HG03342 (cell line): ENCODE data around the gene RARRES1.

Source experiments
- ATAC-seq: cut with Tn5 transposase; IDR thresholded peaks from one replicate; pipeline ENCODE4 v1.9.1; 2021; ENCODE audit warnings: mild to moderate bottlenecking, moderate library complexity; ENCODE audit not compliant: unreplicated experiment

The RARRES1 gene

GRCh38 chr3:158737410-158737809 lies 5.2 kb upstream of the RARRES1 start:
- ATAC-seq = no peak

DNA sequence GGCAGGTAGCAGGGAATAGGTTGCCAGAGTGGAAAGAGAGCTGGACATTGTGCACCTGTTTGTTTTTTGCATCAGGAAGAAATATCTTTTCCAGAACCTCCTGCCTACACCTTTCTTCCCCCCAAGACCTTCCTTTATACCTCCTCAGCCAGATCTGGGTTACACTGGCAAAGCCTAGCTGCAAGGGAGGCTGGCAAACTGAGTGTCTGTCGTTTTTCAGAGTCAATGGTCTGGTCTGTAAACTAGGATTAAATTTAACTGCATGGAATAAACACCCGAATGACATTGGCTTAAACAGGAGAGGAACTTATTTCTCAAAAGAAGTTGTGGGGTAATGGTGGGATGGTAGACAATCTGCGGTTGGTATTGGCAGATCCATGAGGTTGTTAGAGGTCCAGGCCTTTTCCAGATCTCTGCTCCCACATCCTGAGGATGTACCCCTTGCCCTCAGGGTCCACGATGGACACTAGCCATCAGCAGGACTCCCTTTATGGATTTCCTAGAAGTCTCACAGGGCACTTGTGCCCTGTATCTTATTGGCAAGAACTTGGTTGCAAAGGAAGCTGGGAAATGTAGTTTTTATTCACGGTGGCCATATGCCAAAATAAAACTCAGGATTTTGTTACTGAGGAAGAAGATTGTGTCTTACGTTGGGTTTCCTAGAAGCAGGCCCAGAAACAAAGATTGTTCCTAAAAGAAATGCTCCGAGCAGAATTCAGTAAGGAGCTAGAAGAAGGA lies 3.2 kb upstream of the RARRES1 start:
- no peak for ATAC-seq

DNA sequence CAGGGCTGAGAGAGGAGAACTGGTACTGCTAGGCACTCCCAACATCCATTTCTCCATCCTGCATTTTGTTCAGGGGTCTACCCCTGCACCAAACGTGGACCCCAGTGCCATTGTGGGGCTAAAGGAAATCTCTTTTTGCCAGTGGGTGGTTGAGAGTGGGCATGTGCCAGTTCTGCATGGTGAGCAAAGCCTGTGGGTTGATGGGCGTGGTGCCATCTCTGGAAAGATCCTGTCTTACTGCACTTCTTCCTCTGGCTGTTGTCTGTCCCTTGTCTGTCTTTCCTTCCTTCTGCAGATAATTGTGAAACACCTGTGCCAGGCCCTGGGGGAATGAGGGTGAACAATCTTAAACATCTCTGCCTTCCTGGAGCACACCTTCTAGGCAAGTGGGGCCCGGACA lies 1.4 kb upstream of the RARRES1 start:
- ATAC-seq = no peak

DNA sequence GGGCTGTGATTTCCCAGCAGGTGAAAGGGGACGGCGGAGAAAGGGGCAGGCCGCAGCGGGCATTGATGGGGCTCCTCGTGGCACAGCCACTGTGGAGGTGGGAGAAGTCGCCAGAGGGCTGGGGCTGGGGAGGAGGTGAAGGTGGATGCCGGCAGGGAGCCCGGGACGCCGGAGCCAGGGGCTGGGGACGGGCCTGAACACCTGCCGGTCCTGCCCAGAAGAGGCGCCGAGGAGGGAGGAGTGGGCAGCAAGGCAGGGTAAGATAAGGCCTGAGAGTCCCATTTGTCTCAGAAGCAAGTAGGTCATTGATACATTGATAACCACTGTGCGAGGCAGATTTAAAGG lies 571 bp upstream of the RARRES1 start:
- no peak for ATAC-seq

- ATAC-seq = no peak
Observed at GRCh38 chr3:158731486-158731885, 771 bp downstream of the RARRES1 start.

GRCh38 chr3:158728851-158729250 lies 3.4 kb downstream of the RARRES1 start:
- no peak for ATAC-seq

- no peak for ATAC-seq
Observed at GRCh38 chr3:158728061-158728377, 4.2 kb downstream of the RARRES1 start.

GRCh38 chr3:158727206-158728060 lies 4.8 kb downstream of the RARRES1 start:
- ATAC-seq = peak; percentile 56

DNA sequence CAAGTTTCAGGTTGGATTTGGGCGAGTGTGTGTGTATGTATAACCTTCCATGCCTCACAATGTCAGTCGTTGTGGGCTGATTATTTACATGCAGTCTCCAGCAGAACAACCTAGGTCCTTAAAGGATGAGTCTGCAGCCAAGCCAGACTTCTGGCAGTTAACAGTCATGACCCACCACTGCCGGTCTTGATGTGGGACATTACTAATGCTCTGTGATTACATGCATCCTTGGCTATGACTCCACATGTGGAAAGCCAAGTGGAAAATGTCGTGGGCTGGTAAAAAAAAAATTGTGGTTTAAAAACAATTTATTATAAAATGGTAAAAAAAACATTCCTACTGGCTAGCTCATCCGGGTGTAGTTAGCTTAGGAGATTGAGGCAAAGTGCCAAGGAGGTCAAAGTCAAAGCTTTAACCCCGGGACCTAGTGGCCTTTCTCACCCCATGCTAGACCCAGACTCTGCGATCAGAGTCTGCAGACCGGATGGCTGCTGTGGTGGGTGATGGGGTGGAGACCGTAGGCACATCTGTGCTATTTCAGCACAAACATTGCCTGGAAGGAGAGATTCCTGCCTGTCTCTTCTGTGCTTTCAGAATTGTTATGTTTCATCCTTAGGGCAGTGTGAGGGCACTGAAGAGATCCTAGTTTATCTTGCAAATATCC lies 6.8 kb downstream of the RARRES1 start:
- no peak for ATAC-seq

- ATAC-seq = no peak
Observed at GRCh38 chr3:158723991-158724390, 8.3 kb downstream of the RARRES1 start.

DNA sequence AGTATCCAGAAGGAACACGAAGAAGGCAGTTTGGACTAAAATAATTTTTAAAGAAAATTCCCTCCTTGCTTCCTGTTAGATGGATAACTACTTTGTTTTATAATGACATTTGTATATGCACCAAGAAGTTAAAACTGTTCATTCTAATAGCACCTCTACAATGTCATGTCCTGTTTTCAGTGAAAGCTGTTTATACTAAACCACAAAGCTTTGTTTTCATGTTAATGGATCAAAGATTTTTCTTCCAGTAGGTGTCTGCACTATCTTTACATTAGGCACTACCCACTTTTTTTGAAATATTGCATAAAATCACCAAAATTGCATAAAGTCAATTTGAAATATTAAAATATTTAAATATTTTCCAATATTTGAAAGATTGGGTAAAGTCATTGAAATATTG lies 10.1 kb downstream of the RARRES1 start:
- no peak for ATAC-seq

GRCh38 chr3:158718490-158719170 lies 13.6 kb downstream of the RARRES1 start:
- no peak for ATAC-seq

DNA sequence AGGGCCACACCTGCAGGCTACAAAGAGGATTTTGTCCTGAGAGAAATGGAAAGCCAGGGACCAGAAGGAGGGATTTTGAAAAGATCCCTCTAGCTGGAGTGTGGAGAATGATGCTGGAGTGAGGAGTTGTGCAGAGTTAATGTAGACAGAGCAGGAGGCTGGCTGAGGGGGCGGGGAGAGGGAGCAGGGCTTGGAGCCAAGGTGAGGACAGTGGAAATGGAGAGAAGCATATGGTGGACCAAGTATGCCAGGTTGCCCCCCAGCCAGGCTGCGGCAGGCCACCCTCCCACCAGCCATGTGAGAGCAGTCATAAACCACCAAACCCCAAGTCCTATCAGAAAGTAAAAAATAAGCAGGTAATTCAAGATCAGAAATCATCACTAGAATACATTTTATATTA lies 14.7 kb downstream of the RARRES1 start:
- ATAC-seq = no peak

GRCh38 chr3:158713094-158713499 lies 19.2 kb downstream of the RARRES1 start:
- ATAC-seq = no peak

DNA sequence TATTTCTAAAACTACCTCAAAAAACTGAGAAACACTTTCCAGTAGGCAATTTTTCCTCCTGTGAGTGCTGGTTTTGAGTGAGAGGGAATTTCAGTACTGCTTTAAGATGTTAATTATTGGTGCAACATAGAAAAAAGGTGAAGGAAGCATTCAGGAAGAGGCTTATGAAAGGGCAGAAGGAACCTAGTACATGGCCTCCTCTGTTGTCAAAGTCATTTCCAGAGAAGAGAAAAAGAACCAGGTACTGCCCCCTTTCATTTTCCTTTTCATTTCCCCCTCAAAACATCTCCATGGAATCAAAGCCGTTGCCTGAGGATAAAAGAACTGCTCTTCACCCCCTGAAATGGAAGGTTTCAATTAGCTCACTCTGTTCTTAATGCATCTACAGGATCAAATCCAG lies 19.8 kb downstream of the RARRES1 start:
- peak; percentile 50 for ATAC-seq

- ATAC-seq = no peak
Observed at GRCh38 chr3:158711886-158712285, 20.4 kb downstream of the RARRES1 start.

DNA sequence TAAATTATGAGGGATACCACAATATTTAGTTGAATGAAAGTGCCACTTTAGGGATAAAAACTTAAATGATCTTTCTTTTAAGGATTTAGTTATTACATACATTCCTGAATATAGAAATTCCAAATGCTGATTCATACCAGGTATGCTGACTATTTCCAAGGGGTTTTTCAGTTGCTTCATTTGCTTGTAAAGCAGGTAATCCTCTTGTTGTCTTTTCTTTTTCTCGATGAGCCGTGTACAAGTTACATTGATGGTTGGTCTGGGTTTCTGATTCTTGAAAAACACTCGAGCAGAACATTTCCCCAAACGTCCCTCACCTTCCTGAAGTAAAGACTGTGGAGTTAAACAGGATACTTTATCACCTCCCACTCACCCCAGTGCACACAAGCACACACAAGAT lies 21.7 kb downstream of the RARRES1 start:
- ATAC-seq = no peak

- ATAC-seq = no peak
Observed at GRCh38 chr3:158709666-158710083, 22.6 kb downstream of the RARRES1 start.

DNA sequence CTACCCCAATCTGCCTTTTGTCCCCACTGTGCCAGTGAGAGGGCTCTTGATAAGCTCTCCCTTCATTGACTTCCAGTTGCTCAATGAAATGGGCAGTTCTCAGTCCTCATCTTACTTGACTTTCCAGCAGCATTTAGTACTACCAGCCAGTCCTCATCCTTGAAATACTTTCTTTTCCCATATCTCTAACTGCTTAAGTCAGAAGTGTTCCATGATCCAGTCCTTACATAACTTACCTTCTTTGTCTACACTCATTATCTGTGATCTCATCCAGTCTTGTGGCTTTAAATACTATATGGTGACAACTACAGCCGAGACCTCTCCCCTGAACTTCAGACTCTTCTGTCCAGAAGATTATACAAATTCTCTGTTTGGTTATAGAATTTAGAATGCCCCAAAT lies 28.7 kb downstream of the RARRES1 start:
- ATAC-seq = no peak

- no peak for ATAC-seq
Observed at GRCh38 chr3:158702815-158703481, 29.3 kb downstream of the RARRES1 start.
